HCEC 1CT (cell line): ENCODE data around the gene PP2D1.
"Not testable (repeated sequence)": the region's sequence is repeated elsewhere in the genome, so short reads cannot be mapped to it uniquely, and the experiment has no call there.

ENCODE experiments used
- DNase-seq: peaks from one replicate; pipeline ENCODE4 v3.0.0-alpha.2; 2017

Gene PP2D1

GRCh38 chr3:20039765-20040547 lies 27.9 kb upstream of the PP2D1 start, which contains the start of gene KAT2B:
Gene KAT2B (plus strand): TSS chr3:20040446. CDS start chr3:20040478, 32 bp downstream.
- DNase-seq, result peak; percentile 60

GRCh38 chr3:20039466-20039764 lies 27.4 kb upstream of the PP2D1 start:
- no peak for DNase-seq

- DNase-seq, result no peak
Measured at GRCh38 chr3:20038699-20039465, 26.8 kb upstream of the PP2D1 start.

- no peak for DNase-seq
Measured at GRCh38 chr3:20037255-20037996, 25.4 kb upstream of the PP2D1 start.

DNA sequence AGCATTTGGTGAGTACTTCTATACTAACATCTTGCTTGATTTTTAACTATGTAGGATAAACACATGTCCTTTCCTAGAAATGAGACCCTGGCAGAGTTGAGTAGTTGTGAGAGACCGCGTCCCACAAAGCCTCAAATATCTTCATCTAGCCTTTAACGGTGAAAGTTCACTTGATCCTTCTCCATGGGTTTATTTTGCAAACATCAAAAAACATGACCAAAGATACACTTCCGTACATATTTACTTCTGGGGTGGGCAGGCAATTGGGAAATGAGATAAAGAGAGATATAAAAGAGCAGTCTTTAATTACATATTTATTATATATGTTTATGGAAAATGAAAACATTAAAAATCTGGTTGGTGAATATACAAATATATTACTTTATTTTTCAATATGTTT lies 23.0 kb upstream of the PP2D1 start:
- DNase-seq, result no peak

- not testable (repeated sequence) for DNase-seq
Measured at GRCh38 chr3:20031939-20032338, 19.9 kb upstream of the PP2D1 start.

- DNase-seq, result no peak
Measured at GRCh38 chr3:20028905-20029331, 16.9 kb upstream of the PP2D1 start.

GRCh38 chr3:20027136-20027535 lies 15.1 kb upstream of the PP2D1 start:
- DNase-seq, result no peak

GRCh38 chr3:20023623-20024405 lies 11.8 kb upstream of the PP2D1 start:
- DNase-seq, result no peak

DNA sequence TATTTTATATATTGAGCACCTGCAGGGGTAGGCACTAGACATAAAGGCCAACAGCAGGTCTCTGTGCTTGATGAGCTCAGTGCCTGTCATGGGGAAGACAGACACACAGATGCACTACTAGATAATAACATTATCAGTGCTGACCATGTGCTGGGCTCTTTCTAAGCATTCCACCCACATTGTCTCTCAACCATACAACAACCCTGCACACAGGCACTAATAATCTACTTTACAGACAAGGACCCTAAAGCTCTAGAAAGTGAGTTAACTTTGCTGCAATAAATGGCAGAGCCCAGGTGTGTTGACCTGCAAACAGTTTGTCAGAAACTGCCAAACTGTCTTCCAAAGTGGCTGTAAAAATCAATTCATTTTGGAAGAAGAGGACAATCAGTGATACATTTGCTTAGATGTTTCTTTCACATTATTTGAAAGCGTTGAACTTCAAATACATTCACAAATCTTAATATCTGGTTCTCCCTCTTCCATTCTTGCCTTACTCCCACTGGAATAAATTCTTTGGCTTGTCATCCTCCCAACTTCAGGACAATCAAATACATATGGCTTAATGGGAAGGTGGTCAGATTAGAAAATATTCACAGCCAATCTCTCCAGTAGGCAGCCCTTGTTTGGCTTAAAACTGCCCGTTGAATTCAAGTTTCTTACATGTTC lies 11.0 kb upstream of the PP2D1 start:
- no peak for DNase-seq

DNA sequence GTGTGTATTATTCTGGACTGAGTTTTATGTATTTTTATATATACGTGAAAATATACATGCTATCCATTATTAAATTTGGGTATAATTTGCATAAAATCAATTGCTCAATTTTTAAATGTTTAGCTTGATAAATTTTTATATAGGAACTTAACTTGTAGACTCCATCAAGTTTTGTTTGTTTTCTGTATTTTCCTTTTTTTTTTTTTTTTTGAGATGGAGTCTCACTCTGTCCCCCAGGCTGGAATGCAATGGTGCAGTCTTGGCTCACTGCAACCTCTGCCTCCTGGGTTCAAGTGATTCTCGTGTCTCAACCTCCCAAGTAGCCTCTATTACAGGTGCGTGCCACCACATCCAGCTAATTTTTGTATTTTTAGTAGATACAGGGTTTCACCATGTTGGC lies 4.0 kb upstream of the PP2D1 start:
- not testable (repeated sequence) for DNase-seq

GRCh38 chr3:20015525-20015924 lies 3.5 kb upstream of the PP2D1 start:
- no peak for DNase-seq

DNA sequence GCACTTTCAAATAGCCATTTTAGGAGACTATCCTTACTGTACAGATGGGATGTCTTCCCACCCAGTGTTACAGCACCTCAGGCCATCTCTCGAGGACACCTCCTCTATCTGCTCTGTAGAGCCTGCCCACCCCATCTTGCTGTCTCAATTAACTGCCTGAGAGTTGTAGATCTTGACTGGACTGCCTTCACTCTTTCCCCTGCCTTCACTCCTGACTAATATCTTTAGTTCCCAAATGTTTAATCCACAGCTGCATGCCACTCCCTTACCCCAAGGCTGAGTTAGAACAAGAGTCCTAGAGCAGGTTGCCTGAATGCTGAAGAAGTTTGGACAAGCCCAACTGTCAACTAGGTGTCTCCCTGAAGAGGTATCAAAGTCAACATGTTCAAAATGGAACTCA lies 1.3 kb upstream of the PP2D1 start:
- no peak for DNase-seq

DNA sequence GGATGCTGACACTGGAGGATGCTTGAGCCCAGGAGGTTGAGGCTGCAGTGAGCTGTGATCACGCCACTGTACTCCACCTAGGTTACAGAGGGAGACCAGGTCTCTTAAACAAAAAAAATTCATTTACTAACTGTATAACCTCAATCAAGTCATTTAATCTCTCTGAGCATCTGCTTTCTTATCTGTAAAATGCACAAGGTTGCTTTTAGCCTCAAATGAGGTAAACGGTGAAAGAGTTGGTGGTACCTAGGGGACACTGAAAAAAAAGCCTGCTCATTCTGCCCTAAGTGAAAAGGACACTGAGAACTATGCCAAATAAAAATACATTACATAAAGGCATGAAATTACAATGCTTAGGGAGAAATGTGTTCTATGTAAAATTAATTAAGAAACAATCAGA lies 3.4 kb downstream of the PP2D1 start:
- DNase-seq, result no peak

DNA sequence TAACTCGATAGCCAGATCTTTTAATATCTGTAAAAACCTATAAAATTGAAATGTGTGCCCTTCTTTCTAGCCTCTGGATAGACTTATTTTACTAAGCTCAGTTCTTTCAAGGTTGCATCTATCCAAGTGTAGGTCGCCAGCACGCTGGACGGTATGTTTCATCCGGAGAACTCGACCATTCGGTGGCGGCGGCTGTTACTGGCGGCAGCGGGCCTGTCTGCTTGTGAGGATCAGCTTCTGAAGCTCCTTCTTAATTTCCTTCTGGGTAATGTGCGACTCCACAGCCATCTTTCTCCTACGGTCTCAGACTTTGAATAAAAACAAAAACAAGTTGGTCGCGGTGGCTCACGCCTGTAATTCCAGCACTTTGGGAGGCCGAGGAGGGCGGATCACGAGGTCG lies 4.1 kb downstream of the PP2D1 start:
- DNase-seq, result no peak

- DNase-seq, result no peak
Measured at GRCh38 chr3:20001932-20002331, 10.1 kb downstream of the PP2D1 start.

- no peak for DNase-seq
Measured at GRCh38 chr3:19997502-19997901, 14.6 kb downstream of the PP2D1 start.

- DNase-seq, result no peak
Measured at GRCh38 chr3:19994796-19995195, 17.3 kb downstream of the PP2D1 start.

- DNase-seq, result not testable (repeated sequence)
Measured at GRCh38 chr3:19988904-19989303, 23.2 kb downstream of the PP2D1 start.

- DNase-seq, result peak; percentile 23
Measured at GRCh38 chr3:19972054-19972453, 40.0 kb downstream of the PP2D1 start.

- no peak for DNase-seq
Measured at GRCh38 chr3:19970327-19970726, 41.7 kb downstream of the PP2D1 start.

DNA sequence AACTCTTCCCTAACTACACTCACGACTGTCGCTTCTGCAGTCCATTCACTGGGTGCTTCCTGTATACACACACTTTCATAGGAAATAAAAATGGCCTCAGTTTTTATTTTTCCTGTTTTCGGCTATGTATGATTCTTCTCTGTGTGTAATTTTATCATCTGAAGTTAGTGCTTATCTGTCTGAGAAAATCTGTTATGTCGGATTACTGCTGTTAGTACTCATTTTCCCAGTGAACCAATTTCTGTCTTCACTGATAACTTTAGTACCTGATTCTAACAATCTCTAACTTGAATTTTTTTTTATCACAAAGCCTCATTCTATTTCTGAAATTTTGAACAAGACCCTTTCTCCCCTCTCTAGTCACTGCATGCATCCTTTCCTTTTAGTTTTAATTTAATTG lies 44.3 kb downstream of the PP2D1 start:
- DNase-seq, result no peak
